ENCODE data around the gene UROC1.

The UROC1 gene

DNA sequence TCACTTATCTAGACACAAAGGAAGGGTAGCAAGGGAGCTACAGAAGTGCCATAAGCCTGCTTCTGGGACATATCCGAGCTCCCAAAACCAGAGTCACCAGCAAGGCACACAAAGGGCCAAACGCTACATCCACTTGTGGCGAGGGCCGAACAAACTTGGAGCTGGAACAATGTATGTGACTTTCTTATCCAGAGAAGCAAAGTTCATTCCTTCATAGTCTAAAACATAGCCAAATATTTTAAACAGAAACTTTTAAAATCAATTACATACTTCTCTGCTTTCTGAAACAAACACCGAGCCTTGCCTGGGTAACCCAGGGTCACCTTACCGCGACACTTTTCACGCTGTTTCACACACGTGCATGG, 57.8 kb downstream of the UROC1 start:
- H3K4me3 ChIP-seq (ENCODE audit: low read depth, low read length) = no peak overlapping the region
- no peak for DNase-seq (ENCODE audit: low read depth)
- TF ChIP-seq, protein P1, sequence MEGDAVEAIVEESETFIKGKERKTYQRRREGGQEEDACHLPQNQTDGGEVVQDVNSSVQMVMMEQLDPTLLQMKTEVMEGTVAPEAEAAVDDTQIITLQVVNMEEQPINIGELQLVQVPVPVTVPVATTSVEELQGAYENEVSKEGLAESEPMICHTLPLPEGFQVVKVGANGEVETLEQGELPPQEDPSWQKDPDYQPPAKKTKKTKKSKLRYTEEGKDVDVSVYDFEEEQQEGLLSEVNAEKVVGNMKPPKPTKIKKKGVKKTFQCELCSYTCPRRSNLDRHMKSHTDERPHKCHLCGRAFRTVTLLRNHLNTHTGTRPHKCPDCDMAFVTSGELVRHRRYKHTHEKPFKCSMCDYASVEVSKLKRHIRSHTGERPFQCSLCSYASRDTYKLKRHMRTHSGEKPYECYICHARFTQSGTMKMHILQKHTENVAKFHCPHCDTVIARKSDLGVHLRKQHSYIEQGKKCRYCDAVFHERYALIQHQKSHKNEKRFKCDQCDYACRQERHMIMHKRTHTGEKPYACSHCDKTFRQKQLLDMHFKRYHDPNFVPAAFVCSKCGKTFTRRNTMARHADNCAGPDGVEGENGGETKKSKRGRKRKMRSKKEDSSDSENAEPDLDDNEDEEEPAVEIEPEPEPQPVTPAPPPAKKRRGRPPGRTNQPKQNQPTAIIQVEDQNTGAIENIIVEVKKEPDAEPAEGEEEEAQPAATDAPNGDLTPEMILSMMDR (conservative IDR thresholded peaks at IDR 0.05; ENCODE audit: low read depth, low read length) = no peak

DNA sequence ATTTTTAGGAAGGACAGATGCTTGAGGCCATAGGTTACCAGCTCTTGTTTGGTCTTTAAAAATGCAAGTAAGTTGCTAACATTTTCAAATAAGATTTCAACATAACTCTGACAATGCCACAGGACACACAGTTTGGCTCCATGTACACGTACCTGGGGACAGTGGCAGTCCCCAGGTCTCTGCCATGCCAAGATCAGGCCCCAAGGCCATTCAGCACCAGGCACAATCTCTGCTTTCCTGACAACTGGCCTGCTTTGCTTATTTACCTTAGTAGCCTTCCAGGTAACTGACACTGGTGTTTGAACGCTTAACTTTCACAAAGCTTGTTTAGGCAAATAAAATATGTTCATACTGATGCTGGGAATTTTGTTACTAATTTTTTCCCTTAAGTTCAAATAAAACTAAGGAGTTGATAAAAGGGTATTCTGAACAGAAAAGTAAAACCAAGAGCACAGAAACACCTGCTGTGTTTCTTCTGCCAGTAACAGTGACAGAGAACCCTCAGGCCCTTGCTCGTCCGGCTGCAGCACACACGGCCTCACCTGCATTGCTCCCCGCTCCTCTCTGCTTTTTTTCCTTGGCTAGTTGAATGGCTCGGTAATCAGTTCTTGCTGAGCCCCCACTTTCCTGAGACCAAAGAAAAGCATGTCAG, 58.3 kb downstream of the UROC1 start:
- DNase-seq (ENCODE audit: low read depth) = no peak
- no peak overlapping the region for H3K4me3 ChIP-seq (ENCODE audit: low read depth, low read length)
- TF ChIP-seq, protein P1 (conservative IDR thresholded peaks at IDR 0.05; ENCODE audit: low read depth, low read length) = no peak

DNA sequence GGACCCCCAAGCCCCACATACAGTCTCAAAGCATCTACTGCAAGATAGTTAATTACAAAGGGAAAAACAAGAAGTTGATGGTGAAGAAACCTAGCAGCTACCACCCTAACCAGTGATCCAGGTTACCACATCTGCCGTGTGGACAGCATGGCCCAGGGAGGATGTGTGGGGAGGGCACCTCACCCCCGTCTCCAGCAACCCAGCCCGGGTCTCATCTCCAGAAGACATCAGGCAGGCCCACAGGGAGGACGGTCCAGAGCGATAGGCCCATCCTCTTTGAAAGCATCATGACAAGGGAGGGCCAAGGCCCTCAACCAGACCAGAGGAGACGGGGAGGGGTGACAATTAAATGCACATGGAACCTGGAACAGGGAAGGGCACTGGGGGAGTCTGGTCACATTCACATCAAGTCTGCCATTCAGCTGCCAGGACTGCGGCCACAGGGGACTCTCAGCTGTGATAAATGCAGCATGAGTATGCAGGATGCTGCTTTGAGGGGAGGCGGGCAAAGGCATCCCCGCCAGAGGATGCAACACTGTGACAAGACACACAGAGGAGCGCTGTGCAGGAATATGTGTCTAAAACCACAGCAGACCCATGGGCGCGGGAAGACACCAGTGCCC, 60.7 kb downstream of the UROC1 start:
- TF ChIP-seq, protein P1 (conservative IDR thresholded peaks at IDR 0.05; ENCODE audit: low read depth, low read length) = no peak
- no peak overlapping the region for H3K4me3 ChIP-seq (ENCODE audit: low read depth, low read length)
- no peak for DNase-seq (ENCODE audit: low read depth)

DNA sequence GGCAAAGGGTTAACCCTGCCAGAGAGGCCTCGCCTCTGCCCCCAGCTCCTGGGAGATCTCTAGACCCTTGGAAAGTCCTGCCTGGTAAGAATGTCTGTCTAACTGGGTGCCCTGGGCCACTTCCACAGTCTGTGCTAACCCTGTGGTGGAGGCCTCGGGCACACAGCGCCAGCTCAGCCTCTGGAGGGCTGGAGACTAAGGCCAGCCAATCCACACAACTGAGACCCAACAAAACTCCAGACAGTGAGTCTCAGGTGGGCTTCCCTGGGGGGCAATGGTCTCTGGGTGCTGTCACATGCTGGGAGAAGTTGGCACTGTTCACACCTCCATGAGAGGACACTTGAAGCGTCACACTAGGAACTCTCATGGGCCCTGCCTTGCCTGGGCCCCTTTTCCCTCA, 61.4 kb downstream of the UROC1 start:
- TF ChIP-seq, protein P1 (conservative IDR thresholded peaks at IDR 0.05; ENCODE audit: low read depth, low read length) = no peak
- H3K4me3 ChIP-seq (ENCODE audit: low read depth, low read length) = no peak overlapping the region
- DNase-seq (ENCODE audit: low read depth) = no peak

DNA sequence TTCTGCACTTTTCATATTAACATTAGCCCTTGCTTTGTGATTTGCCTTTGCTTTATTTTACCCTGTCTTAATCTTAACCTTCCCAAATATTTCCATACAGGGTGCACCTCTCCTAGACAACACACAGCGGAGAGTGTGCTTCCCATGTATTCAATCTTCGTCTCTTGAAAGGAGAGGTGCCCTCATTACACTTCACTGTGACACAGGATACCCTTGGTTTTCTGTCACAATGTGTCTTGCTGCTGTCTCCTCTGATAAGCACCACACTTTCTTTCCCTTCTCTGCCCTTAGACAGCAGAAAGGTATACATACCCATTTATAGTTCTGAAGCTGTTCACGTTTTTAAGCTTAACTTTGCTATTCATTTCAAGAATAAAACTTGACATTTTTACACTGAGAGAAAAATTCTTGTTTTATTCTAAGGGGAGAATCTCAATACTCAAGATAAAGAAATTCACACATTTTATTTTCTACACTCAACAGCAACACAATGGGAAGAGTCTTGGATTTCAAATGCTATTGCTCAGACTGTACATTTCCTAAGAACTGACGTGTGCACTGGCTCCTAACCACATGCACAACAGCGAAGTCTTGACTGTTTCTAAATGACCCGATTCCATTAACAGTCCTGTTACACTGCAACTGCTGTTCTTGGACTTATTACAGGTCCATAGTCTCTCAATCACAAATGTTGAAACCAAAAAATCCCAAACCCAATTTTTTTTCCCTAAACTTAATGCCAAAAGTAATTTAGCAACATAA, 63.0 kb downstream of the UROC1 start:
- no peak for DNase-seq (ENCODE audit: low read depth)
- no peak overlapping the region for H3K4me3 ChIP-seq (ENCODE audit: low read depth, low read length)
- TF ChIP-seq, protein P1 (conservative IDR thresholded peaks at IDR 0.05; ENCODE audit: low read depth, low read length) = no peak

DNA sequence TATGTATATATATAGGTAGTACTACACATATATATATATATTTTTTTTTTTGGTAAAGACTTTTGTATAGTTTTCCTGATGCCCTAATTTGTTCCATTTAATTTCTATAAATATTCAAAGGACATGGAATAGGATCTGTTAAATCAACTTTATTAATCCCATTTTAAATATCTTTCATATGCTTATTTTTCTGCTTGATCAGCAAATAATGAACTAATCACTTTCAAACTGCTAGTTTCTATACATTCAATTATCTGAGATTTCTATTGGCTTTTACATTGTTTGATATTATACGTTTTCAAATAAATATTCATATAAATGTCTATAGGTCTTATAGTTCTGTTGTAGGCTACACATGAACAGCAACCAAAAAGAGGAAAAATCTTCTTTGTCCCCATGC, 63.5 kb downstream of the UROC1 start:
- DNase-seq (ENCODE audit: low read depth) = no peak
- TF ChIP-seq, protein P1 (conservative IDR thresholded peaks at IDR 0.05; ENCODE audit: low read depth, low read length) = no peak
- no peak overlapping the region for H3K4me3 ChIP-seq (ENCODE audit: low read depth, low read length)
